Inflammatory macrophage treated with lipopolysaccharide for 4 hours (primary cell): ENCODE results near the gene FGR.
A peak's percentile ranks its signal among the peaks of the same experiment; 100 is the strongest.

Experiments used
- DNase-seq: peaks from one replicate; pipeline ENCODE4 v3.0.0-alpha.2; 2020

FGR gene

DNA sequence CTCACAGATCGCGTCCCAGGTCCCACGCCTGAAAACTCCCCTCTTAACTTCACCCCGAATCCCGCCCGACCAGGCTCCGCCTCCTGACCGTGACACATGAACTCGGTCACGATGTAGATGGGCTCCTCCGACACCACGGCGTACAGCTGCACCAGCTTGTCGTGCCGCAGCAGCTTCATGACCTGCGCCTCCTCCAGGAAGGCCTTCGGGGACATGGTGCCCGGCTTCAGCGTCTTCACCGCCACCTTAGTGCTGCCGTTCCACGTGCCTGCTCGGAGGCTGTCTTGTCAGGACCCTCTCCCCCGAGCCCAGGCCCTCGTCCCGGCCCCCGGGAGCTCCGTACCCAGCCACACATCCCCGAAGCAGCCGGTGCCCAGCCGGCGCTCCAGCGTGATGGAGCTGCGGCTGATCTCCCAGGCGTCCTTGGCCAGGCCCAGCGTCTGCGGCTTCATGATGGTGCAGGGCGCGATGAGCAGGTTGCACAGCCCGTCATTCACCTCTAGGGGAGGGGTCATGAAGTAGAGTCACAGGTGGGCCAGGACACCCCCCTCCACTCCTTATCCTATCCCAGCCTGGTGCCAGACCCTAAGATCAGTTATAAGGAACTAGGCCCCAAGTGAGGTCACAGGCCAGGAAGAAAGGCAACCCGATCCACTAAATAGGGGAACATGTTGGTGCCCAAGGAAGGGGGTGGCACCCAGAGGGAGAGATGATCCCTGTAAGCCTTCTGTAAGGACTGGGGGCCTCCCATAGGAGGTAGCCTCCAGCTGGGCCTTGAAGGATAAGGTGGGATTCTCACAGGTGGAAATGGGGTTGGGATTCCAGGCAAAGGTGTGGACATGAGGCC lies 19.4 kb downstream of the FGR start:
- no peak for DNase-seq

DNA sequence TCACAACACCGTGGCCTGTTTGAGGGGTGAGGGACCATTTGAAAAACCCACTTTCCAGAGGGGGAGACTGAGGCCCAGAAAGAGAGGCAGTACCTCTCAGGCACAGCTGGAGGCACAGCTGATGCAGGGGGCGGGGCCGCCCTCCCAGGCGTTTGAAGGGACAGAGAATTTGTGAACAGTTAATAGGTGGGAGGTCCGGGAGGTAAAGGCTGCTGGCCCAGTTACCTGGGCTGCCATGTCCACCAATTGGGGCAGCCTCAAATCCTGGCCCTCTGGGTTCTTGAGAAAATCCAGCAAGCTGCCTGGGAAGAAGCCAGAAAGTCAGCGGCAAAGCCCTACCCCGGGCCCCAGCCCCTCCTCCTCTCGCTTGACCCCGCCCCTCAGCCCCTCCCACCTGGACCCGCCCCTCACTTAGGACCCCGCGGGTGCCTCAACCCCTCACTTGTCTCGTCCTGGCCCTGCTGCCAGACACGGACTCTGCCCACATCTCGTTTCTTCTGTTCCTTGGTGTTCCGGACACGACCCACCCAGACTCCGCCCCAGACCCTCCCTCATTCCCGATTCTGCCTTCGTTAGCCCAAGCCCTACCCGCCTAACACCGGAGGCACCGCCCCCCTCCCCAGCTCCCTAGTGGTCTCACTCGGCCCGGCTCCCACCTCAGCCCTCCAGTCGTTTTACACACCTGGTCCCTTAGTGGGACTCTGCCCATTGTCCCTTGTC lies 20.2 kb downstream of the FGR start:
- DNase-seq = no peak

DNA sequence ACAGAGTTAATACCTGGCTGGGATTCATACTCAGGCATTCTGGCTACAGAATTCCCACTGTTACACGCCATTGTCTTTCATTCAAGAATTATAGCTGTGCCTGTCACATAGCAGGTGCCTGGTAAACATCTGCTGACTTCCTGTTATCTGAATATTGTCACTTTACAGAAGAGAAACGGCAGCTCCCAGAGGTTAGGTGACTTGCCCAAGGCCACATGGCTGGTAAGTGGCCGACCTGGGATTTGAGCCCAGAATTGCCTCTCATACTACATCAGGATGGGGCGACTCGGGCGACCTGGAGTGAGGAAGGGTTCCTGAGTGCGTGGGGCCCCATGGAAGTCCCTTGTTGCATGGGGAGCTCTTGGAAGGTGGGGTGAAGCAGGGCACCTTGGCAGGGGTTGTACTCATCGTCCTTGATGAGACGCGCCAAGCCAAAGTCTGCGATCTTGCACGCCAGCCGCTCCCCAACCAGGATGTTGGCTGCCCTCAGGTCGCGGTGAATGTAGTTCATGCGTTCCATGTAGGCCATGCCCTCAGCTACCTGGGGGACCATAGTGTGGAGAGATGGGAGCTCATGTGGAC lies 20.9 kb downstream of the FGR start:
- DNase-seq = no peak

DNA sequence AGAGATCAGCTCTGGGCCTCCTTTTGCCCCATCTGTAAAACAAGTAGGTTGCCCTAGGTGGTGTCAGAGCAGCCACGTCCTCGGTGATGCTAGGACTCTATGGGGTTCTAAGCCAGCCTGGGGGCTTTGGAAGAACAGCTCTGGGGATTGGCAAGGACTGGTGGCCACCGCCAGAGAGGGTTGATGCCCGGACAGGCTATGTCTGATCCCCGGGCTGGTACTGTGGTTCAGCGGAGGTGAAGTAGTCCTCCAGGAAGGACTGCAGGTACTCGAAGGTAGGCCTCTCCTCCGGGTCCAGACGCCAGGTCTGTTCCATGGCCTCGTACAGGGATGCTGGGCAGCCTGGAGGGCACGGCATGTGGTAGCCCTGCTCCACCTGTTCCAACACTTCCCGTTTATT lies 22.3 kb downstream of the FGR start:
- no peak for DNase-seq

DNA sequence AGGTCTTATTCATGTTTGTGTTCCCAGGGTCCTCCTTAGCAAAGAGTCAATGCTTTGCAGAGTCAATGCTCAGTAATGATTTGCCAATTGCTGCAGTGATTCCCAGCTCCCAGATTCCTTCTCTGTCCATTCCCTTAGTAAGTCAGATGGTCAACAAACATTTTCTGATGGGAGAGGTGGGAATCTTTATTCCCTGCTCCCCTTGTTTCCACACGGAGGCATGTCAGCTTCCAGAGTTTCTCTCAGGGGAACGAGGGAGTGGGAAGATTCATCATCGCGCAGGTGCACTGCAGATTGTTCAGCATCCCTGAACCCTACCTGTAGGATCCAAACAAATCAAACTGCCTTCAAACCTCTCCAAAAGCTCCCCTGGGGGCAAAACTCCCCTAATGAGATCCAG lies 23.5 kb downstream of the FGR start:
- DNase-seq = no peak

DNA sequence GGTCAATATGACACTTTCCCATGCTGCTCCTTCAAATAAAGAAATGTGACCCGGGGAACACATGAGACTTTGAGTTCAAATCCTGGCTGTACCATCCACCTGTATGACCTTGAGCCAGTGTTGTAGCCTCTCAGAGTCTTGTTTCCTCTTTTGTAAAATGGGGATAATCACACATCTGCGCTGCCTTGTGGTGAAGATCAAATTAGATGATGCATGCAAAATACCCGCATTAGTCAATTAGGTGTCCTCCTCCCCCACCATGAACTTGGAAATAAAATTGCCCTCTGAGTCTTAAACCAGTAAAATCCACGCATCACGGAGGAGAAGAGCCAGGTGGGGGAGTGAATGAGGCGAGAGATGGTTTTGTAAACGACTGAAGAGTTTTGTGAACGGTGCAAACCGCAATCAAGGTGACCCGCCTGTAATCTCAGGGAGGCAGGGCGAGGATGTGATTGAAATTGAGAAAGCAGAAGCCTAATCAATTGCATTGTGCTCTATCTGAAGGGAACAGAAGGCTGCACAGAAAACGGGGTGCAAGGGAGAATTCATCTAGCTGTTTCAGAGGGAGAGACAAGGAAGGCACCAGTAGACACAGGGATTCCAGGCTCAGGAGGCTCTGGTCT lies 25.3 kb downstream of the FGR start:
- DNase-seq = no peak

DNA sequence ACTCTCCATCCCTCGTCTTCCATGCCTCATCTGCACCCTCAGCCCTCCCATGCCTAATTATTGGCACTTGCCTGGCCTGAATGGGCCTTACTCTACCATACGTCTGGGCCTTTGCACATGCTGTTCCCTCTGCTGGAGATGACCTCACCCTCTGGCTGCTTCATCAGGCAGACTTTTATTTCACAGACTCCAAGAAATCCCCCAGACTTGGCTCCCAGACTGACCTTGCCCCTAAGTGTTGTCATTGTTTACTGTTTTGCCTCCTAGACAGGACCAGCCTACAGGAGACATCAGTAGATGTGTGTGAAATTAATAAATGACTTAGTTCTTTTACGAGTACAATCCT lies 25.8 kb downstream of the FGR start:
- peak; percentile 82 for DNase-seq

DNA sequence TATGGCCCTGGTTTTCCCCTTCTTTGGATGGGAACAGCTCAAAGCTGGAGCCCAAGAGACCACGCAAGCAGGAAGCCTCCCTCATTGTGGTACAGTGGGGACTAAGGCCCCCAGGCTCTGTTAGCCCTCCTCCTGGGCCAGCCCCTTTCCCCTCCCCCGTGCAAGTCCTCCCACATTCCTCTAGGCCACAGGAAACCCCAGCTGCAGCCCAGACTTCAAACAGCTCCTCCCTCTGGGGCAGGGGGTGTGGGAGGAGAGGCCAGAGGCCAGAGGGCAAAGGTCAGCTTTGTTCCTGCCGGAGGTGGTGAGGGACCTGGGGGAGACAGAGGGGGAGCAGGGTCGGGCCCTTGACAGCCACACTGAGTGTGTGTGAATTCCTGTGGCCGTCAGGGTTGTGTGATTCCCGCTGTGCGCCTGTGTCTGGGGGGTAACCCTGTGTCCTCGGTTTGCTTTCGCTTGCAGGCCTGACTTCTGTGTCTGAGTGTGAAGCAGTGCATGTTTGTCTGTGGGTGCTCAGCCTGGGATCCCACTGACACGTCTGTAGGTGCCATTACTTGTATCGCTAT lies 27.7 kb downstream of the FGR start:
- no peak for DNase-seq

DNA sequence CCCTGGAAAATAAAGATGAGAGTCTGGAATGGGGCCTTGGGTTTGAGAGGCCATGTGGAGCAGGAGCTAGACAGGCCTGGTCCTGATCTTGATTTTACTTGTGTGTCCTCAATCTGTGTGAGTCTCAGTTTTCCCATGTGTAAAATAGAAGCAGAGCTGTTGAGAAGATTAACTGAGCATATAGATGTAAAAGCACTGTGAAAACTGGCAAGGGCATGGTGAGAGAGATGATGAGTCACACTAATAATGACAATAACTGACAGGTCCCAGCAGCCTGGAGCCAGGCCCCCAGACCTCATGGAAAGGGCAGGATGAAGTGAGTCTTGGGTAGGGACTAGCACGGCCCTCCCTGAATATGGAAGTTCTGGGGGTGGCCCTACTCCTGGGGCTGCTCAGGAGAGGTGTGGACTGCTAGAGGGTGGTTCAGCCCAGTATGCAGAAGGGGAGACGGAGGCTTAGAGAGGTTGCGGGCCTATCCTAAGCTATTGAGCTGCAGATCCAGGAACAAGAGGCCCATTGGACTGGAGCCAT lies 28.2 kb downstream of the FGR start:
- no peak for DNase-seq

DNA sequence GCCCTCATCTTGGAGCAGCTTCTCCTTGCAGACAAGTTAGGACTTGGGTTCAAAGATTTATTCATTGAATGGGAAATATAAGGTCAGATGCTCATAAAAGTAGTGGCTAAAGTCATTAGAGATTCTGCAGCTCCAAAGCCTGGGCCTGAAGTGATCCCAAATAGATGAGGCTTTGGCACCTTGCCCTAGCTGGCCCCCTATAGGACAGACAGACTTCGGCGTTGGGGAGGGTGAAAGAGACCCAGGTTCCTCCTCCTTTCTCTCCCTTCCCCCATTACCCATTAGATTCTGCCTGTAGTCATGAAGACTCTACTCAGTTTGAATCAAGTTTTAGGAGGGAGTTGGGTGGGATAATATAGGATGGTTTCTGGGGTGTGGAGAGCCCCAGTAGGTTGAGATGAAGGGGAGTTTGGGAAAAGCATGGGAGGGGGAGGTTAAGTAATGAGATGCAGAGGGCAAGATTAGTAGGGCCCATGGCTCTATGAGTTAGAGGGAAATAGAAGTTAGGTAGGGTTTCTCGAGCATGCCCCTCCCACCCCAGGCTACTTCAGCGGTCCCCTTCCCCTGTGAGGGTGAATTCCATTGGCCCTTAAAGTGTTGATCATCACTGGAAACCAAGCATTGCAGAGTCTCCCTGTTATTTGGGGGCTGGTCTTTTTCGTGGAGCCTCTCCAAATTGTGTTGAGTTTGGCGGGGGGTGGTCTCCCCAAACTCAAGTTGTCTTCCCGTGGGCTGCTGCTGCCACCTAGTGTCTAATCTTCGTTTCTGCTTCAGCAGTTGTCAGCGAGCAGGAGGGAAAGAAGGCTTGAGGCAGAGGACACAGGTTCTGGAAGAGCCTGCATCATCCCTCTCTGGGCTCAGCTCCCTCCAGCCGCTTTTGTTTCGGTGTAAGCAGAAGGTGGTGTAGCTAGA lies 28.9 kb downstream of the FGR start:
- DNase-seq = peak; percentile 64

DNA sequence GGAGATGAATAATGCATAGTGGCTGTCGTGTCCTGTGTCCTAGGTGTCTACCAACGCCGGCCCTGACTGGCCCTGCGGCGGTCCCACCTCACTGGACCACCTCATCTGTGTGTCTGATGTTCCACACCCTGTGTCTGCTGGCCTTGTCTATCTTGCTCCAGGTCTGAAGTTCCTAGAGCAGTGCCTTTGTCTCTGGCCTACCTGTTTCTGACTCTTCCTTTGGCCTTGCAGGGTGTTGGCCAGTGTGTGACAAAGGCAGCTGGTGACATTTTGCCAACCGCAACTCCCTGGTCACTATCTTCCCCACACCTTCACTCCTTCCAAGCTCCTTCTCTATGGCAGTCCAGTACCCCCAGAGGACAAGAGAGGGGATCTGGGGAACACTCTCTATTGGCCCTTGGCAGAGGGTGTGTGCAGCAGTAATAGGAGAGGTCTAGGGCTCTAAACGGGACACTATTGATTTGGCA lies 29.7 kb downstream of the FGR start:
- no peak for DNase-seq

DNA sequence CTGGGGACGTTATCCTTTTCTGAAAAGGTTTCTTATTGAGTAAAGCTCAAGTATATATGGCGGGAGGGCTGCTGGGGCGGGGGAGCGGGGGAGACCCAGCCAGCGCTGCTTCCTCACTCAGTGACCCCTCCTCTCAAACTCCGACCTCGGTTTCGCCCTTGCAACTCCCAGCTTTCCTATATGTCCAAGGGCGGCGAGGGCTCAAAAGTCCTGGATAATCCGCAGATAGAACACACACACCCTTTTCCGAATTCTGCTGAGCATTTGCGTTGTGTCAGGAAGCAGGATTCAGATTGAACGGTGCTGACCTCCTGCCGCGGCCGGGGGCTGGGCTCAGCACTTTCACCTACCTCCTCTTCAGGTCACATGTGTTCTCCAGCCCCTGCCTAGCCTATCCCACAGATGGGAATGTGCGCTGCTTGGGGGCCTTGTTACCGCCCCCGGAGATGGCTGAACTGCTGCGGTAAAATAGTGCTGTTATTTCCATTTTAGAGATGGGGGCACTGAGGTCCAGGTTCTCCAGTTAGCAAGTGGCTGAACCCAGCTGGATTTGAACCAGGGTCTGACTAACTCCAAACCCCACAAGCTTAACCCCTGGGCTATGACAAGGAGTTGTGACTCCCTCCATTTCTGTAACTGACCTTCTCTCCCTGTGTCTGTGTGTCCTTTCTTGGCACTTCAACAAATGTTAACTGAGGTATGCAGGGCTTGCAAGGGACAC lies 30.2 kb downstream of the FGR start:
- no peak for DNase-seq

DNA sequence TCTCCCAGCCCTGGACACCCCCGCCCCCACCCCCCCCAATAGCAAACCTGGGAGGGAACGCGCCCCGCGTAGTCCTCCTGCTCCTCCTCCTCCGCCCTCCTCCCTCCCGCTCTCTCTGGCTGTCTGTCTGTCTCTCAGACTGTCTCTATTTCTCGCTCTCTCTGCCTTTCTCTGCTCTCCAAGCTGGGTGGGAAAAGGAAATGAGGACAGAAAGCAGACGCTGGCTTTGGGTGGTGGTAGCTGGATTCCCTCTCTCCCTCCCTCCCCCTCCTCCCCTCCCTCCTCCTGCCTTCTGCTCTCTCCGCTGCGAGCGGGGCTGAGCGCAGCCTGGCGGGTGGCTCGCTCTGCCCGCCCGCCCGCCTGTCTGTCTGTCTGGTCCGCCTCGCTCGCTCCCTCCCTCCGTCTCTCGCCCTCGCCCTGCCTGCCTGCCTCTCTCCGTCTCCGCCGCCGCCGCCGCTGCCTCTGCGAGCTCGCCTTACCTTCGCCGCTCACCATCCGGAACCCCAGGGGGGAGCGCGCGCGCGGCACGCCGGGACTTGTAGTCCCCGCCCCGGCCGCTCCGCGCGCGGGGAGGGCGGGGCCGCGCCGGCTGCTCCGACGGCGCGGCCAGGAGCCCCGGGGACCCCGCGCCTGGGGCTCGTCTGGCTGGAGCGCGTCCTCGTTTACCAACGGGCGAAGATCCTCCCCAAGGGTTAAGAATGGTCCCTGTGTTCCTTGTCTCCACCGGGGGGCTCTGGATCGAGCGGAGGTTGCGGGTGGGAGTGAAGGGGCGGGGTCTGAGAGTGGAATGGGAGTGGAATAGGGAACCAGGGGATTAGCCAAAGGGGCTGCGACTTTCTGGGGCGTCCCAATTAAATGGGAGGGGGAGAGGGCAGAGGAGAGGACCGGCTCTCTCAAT lies 31.1 kb downstream of the FGR start, which contains the start of gene AHDC1:
AHDC1 (minus strand) TSS at position 464 of the 898 bp plus-strand sequence. CDS start 52,029 bp downstream, outside the sequence.
- DNase-seq = peak; percentile 83

DNA sequence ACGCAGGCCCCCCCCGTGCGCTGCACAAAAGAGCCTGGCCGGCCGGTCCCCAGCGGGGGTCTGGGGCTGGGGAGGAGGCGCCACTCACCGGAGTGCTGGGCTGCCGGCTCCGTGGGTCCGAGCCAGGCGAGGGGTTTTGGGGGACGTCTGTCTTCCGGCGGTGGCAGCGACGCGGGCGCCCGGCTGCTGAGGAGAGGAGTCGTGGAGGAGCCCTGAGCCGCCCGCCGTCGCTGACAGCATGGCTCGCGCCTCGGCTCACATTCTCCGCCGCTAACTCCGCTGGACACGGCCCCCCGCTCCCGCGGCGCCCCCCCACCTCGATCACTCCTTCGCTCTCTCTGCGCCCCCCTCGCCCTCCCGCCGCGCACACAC lies 31.7 kb downstream of the FGR start:
- DNase-seq = no peak

DNA sequence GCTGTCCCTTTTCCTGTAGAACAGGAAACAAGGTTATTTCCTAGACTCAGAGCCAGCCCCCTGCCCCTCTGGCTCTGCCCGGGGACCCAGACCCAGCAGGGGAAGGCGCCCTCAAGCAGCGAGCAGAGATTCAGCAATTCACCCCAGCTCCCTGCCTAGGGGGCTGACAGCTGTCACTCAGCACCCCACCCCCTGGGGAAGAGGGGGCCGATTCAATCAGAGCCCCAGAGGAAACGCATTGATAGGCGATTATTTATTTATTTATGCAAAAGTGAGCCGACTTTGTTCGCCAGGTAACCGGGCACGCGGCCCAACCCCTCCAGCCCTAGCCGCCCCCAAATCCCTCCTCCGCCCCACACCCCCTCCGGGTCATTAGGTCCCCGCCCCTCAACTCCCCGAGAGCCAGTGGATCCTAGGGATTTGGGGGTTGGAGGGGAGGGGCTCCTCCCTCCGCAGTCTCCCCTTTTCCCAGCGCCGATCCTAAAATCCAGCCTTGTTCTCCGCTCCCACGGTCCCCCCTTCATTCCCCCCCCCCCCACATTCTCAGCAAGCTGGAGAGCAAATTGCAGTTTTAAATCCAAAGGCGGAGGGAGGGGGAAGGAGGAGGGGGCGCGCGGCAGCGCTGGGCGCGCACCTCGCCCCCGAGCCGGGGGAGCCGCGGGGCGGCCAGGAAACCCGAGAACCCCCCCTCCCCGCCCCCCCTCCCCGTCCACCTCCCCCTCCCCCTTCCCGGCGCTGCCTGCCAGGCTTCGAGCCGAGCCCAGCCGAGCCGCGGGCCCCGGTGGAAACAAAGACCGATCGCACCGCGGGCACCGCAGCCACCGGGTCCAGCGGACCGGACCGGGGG lies 32.3 kb downstream of the FGR start:
- no peak for DNase-seq

DNA sequence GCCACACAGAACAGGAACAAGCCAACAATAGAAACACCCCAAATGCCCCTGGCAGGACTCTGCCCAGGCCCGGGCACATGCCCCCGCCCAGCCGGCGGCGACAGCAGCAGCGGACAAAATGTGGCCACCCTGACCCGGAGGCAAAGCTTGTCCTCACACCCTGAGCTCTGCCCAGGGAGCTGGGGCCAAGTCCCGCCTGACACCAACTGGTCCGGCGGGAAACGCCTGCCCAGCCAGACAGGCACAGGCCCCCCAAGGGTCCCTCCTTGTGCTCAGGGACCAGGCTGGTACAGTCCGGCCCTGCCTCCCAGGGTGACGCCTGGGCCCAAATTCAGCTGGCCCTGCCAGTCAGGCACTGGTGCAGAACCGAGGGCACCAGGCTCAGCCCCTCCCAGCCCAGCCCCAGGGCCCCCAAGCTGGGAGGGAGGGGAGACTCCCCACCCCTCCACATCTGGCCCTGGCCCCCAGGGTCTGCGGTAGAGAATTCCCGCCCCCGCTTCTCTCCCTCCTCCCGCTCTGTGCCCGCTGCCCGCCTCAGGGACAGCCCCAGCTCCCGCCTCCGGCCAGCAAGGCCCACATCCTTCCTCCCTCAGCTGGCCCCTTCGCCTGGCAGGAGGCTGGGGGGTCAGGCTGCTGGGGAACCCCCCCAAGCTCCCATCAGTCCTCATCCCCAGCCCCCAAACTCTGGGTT lies 33.1 kb downstream of the FGR start:
- no peak for DNase-seq

DNA sequence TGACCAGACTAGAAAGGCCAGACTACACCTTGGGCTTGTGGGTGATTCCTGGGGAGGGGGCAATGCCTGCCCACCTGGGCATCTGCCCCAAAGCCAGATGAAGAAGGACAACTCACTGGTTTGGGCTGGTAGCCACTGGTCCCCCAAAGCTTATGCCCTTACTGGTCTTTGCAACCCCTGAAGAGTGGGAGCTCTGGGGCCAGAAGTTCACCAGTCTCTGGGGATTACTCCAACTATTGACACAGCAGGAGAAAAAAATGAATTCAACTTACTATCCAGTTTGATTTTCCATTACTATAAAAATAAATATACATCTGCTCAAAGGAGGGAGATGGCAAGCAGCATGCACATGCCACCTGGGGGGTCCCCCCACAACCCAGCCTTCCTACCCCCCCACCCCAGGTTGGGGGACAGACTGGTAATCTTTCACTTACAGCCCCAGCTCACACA lies 33.6 kb downstream of the FGR start:
- DNase-seq = no peak

DNA sequence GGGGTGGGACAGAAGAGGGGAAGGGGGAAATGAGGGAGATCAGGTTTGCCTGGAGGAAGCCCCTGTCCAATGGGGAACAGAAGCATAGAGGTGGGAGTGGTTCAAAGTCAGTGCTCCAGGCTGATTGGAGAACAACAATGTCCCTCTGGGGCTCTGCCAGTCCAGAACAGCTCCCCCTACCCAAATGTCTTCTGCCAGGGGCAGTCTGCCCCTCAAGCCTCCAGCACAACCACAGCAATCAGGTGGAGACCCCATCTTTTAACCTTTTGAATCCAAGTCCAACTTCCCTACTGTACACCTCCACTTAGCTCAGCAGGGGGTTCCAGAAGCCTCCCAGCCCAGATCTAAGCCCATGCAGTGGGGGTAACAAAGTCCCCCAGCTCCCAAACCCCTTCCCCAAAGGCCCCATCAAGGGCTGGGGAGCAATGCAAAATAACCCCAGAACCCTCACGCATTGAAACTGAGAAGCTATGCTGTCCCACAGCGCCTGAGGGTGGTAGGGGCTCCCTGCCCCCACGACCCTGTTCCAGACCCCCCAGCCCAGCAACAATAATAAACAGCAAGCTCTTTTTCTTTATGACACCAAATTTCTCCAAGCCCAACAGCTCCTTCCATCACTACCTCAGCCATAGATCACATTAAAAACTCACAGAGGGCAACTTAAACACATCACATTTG lies 34.3 kb downstream of the FGR start:
- no peak for DNase-seq
